Measurements from ENCODE around the gene KLC1. TPM values are rescaled to one million over a fixed set of nuclear protein-coding genes. Genes with fewer than 3 reads are reported as not detected.

KLC1 gene
- total and polyA plus RNA-seq, 10 of the 15 experiments (the other 5 are each of a cell fraction or from before 2014, with no cell fraction given): 5.5 to 137 (median 76.1) TPM

GRCh38 chr14:103650213-103650612, 21.2 kb downstream of the KLC1 start:
- H3K9ac ChIP-seq (ENCODE audit: control insufficient read depth, insufficient read depth, low read length): no peak overlapping the region
- FAIRE-seq (no peak), ATAC-seq (no peak), DNase-seq (ENCODE audit: low read depth, low spot score) (no peak)
- CTCF ChIA-PET: interaction anchor here (1.8 kb wide), 1 partner anchor 30 kb away, joined by 4 read pairs; no protein-coding TSS in a partner anchor
- no peak overlapping the region for H2AFZ ChIP-seq (ENCODE audit: control insufficient read depth, low read depth, low read length)
- H4K20me1 ChIP-seq (ENCODE audit: control insufficient read depth, insufficient read depth): peaks cover 3% of the 10 kb centered on the region; the same call in 1 of the 2 replicates
- POLR2A ChIA-PET: interaction anchor here (0.7 kb wide), 1 partner anchor 65 kb away, joined by 3 read pairs; the partner anchor contains the start of gene XRCC3
- RAD21 ChIA-PET (ENCODE audit: unreplicated experiment): interaction anchor here (0.5 kb wide), 1 partner anchor 36 kb away, joined by 3 read pairs; no protein-coding TSS in a partner anchor
- no peaks in the 10 kb centered on the region for H3K4me1 ChIP-seq (ENCODE audit: control insufficient read depth, insufficient read depth, low read length)
- in situ Hi-C loops (cut with MboI) (no loop called here), intact Hi-C loops (cut with micrococcal nuclease; ENCODE audit: unreplicated experiment) (no loop called here)
- peaks cover 4 to 9% of the 10 kb centered on the region in 2 experiments for H3K36me3 ChIP-seq (ENCODE audit: control insufficient read depth in 2 of 2, insufficient read depth in 2 of 2, low read length in 1 of 2)
- H3K27me3 ChIP-seq (replicated peaks in 1 of 2; ENCODE audit: control insufficient read depth in 2 of 2, insufficient read depth in 2 of 2, low read length in 1 of 2): no peaks in the 10 kb centered on the region
- H3K27ac ChIP-seq (ENCODE audit: control insufficient read depth, insufficient read depth): no peak overlapping the region
- no peak overlapping the region for H3K4me3 ChIP-seq
- no peaks in the 10 kb centered on the region for H3K9me3 ChIP-seq (replicated peaks; ENCODE audit: control insufficient read depth, insufficient read depth, low read length)
- TF ChIP-seq ESRRA (IDR thresholded peaks at IDR 0.05; ENCODE audit: low read length) (no peak), TBL1XR1 (IDR thresholded peaks at IDR 0.05; ENCODE audit: low read depth, low read length) (no peak), CBFB (IDR thresholded peaks at IDR 0.05; ENCODE audit: low read depth) (no peak), YY1 (IDR thresholded peaks at IDR 0.05; ENCODE audit: low read depth, low read length) (no peak)
- no TSS peak for BruUV-seq (replicated peaks)
- H3K4me2 ChIP-seq (ENCODE audit: control insufficient read depth, insufficient read depth): no peak overlapping the region
- H3K79me2 ChIP-seq (ENCODE audit: control insufficient read depth, insufficient read depth, low read length): peaks cover 33% of the 10 kb centered on the region
- SMC1A ChIA-PET (ENCODE audit: uncharacterized antibody, unreplicated experiment): no interaction called here
- 75% methylated on average over 4 of the region's 4 CpGs for WGBS (ENCODE audit: insufficient coverage, insufficient replicate concordance, low lambda C conversion rate, missing lambda C conversion rate)

GRCh38 chr14:103651585-103651984, 22.6 kb downstream of the KLC1 start:
- WGBS (ENCODE audit: insufficient coverage, insufficient replicate concordance, low lambda C conversion rate, missing lambda C conversion rate): 72% methylated on average over 7 of the region's 7 CpGs
- peaks cover 3% of the 10 kb centered on the region; the same call in 1 of the 2 replicates for H4K20me1 ChIP-seq (ENCODE audit: control insufficient read depth, insufficient read depth)

More at GRCh38 chr14:103651585-103651984, 22.6 kb downstream of the KLC1 start:
- Histone ChIP-seq H3K36me3 (ENCODE audit: control insufficient read depth in 2 of 2, insufficient read depth in 2 of 2, low read length in 1 of 2) (peaks cover 8 to 17% of the 10 kb centered on the region in 2 experiments), H3K4me2 (ENCODE audit: control insufficient read depth, insufficient read depth) (no peak overlapping the region), H3K4me3 (no peak overlapping the region), H3K27me3 (replicated peaks in 1 of 2; ENCODE audit: control insufficient read depth in 2 of 2, insufficient read depth in 2 of 2, low read length in 1 of 2) (no peaks in the 10 kb centered on the region), H3K9ac (ENCODE audit: control insufficient read depth, insufficient read depth, low read length) (no peak overlapping the region), H3K79me2 (ENCODE audit: control insufficient read depth, insufficient read depth, low read length) (peaks cover 26% of the 10 kb centered on the region), H3K27ac (ENCODE audit: control insufficient read depth, insufficient read depth) (no peak overlapping the region), H2AFZ (ENCODE audit: control insufficient read depth, low read depth, low read length) (no peak overlapping the region), H3K4me1 (ENCODE audit: control insufficient read depth, insufficient read depth, low read length) (peaks cover 4% of the 10 kb centered on the region), H3K9me3 (replicated peaks; ENCODE audit: control insufficient read depth, insufficient read depth, low read length) (no peaks in the 10 kb centered on the region)
- CTCF ChIA-PET: no interaction called here
- no TSS peak for BruUV-seq (replicated peaks)
- POLR2A ChIA-PET: interaction anchor here (1.0 kb wide), 1 partner anchor 21 kb away, joined by 3 read pairs; no protein-coding TSS in a partner anchor
- intact Hi-C loops (cut with micrococcal nuclease; ENCODE audit: unreplicated experiment): no loop called here
- ATAC-seq (no peak), DNase-seq (ENCODE audit: low read depth, low spot score) (no peak), FAIRE-seq (no peak)
- SMC1A ChIA-PET (ENCODE audit: uncharacterized antibody, unreplicated experiment): no interaction called here
- TF ChIP-seq TBL1XR1 (IDR thresholded peaks at IDR 0.05; ENCODE audit: low read depth, low read length): no peak
- in situ Hi-C loops (cut with MboI): no loop called here
- RAD21 ChIA-PET (ENCODE audit: unreplicated experiment): no interaction called here

Data from GM12878 (cell line).